ENCODE measurements around the gene PPP1R12B.
"Not testable (repeated sequence)": the region's sequence is repeated elsewhere in the genome, so short reads cannot be mapped to it uniquely, and the experiment has no call there.

The PPP1R12B gene

GRCh38 chr1:202620036-202620435, 271.5 kb downstream of the PPP1R12B start:
- DNase-seq = not testable (repeated sequence)

GRCh38 chr1:202621446-202621845, 272.9 kb downstream of the PPP1R12B start:
- DNase-seq = no peak

DNA sequence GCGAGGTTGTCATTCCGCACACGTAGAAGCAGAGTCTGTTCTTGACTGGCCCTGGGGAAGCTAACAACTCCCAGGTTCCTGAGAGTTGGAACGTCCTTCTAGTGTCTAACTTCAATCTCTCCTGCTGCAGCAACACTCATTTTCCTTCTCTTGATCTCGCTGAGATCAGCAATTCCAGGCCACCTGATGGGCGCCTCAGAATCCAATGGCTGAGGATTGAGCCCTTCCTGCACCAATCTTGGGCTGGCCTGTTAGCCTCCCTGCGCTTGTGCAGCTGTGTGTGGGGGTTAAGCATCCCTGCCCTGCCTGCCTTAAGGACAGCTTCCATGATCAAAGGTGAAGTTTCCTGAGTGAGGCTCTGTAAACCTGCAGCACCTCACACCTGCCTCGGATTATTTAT, 273.9 kb downstream of the PPP1R12B start:
- DNase-seq = no peak

- no peak for DNase-seq
Observed at GRCh38 chr1:202623075-202623474, 274.6 kb downstream of the PPP1R12B start.

DNA sequence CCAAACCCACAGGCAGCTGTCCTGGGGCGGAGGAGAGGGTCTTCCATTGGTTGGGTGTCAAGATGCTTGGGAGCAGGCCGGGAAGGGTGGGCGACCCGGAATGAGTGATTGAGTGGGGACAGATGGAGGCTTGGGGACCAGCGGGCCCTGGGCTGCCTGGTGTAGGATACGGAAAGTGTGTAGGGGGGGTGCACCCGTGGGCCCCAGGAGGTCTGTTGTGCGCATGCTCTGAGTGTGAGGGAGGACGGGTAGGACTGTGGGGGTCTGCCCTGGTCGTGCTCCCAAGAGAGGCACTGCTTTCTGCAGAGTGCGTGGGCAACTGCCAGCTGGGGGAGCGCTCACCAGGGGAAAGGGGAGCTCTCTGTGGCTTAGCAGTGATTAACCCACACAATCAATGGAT, 275.0 kb downstream of the PPP1R12B start:
- not testable (repeated sequence) for DNase-seq

- DNase-seq = no peak
Observed at GRCh38 chr1:202624088-202624780, 275.7 kb downstream of the PPP1R12B start.

GRCh38 chr1:202624781-202625108, 276.2 kb downstream of the PPP1R12B start:
- no peak for DNase-seq

DNA sequence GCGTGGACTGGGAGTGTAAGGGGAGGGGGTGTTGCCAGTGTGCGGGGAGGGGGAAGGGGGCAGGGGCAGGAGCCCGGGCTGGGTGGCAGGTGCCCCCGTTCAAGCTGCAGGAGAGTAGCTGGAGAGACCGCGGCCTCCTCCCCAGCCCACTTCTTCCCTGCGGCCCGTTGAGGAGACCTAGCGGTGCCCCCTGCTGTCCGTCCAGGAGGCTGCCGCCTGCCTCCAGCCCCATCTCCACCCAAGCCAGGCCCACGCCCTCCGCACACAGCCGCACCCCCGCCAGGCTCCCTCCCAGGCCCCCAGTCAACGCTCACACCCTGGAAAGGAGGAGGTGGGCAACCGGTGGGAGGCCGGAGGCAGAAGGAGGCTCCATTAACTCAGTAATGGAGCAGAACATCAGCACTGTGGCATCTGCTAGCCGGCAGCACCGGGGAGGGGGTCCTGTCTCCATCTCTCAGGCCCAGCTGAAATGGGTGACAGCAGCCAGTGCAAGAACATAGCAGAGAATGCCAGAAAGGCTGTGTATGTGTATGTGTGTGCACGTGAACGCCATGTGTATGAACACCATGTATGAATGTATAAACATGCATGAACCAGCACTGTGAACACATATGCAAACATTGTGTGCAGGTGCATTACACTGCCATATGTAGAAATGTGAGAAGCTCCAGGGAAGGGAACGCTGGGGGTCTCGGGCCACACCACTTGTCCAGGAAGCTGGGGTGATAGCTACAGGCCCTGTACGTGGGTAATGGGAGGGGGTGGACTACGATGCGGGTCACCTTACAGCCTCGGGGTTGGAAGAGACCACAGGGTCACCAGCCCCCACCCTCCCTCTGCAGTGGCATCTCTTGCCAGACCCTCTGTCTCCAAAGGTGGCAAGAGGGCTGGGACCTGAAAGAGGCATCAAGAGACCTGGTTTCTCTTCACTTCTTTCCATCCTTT, 277.2 kb downstream of the PPP1R12B start:
- DNase-seq = no peak

GRCh38 chr1:202627036-202627435, 278.5 kb downstream of the PPP1R12B start:
- DNase-seq = not testable (repeated sequence)

GRCh38 chr1:202627841-202628565, 279.5 kb downstream of the PPP1R12B start:
- DNase-seq = no peak

GRCh38 chr1:202628646-202629215, 280.2 kb downstream of the PPP1R12B start:
- DNase-seq = no peak

DNA sequence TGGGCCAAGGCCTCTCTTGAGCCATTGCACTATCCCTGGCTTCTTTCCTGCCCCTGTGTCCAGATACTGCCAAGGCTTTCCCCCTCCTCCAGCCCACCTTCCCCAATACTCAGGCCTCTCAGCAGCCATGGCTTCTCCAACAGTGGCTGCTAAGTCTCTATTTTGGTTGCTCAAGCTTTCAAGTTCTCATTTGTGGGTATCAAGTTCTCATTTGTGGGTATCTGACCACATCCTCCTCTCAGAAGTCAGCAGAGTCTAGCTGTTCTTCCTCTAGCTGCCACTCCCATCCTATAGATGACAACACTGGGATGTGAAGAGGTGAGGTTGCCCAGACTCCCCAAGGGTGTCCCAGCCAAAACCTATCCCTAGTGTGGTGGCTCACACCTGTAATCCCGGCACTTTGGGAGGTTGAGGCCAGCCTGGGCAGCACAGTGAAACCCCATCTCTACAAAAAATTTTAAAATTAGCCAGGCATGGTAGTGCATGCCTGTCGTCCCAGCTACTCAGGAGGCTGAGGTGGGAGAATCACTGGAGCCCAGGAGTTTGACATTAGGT, 280.8 kb downstream of the PPP1R12B start:
- not testable (repeated sequence) for DNase-seq

- DNase-seq = not testable (repeated sequence)
Observed at GRCh38 chr1:202630096-202630495, 281.6 kb downstream of the PPP1R12B start.

DNA sequence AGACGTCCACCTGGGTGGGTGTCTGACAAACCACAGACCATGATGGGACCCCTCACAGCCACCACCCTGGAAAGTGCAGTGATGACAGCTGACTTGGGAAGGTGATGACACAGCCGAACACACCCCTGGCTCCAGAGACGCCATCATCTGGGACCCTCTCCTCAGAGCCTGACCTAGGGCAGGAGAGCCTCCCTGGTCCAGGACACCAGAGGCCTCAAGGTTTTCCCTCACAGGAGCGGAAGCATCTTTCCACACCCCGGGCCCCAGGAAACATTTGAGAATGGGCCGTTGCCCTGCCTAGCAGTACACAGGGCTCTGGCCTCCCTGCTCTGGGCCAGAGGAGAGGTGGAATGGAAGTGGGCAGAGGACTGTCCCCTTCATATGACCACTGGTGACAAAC, 282.0 kb downstream of the PPP1R12B start:
- no peak for DNase-seq

DNA sequence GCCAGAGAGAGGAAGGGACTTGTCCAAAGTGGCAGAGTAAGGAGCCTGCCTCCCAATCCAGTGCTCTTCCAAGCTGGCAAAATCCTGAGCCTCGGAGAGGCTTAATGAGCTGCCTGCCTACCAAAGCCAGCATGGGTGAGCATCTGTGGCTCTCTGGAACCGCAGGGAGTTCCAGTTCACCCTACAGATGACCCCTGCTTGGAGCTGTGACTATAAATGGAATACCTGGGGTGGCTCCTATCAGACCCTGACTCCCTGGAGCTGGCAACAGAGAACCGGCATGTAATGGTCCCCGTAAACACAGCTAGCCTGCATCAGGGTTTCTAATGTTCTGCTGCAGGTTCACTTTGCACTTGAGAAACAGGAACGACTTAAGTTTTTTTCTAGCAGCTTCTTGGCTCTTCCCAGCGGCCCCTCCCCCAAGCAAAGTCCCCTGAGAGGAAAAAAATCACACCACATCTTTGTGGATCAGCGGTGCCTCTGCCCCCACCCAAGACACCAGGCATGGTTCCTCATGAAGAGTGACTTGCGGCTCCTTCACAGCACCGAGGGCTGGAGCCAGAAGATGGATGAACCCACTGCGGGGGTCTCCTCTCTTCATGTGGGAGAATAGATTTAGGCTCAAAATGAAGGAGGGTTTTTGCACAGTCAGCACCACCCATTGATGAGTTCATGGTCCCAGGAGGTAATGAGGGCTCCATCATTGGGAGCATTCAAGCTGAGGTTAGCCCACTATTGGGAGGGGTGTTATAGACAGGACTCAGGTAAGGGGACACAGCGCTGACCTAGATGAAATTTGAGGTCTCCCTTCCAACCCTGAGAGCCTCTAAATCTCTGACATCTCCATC, 282.8 kb downstream of the PPP1R12B start:
- DNase-seq = no peak

DNA sequence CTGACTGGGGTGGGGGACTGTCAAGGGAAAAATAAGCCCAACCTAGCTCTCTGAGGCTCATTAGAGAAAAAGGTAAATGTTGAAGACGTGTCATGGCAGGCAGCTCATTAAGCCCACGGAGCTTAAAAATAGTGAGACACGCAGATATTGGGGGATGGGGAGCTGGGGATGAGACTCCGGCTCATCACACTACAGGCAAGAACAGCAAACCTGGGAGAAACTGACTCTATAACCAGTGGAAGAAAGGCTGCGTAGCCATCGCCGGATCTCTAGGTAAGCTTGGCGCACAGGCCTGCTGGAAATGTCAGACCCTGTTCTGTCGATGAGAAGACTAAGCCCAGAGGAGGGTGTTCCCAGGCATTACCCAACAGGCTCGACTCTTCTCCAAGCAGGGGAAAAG, 283.7 kb downstream of the PPP1R12B start:
- no peak for DNase-seq

DNA sequence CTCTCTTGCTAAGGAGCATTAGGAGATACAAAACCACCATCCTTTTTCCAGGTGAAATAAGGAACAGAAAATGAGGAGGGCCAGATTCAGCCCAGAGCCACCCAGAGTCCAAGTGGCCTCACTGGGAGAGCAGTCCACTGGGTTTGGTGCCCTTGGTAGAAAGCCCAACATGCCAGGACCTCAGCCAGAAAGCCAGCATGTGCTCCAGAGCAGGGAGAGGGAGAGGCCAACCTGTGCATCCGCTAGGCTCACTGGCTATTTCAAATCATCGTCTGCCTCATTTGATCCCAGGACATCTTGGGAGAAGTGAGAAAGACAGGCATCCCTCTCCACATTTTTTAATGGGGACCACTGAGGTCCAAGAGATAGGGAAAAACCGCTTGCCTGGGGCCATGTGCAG, 287.7 kb downstream of the PPP1R12B start:
- DNase-seq = not testable (repeated sequence)

DNA sequence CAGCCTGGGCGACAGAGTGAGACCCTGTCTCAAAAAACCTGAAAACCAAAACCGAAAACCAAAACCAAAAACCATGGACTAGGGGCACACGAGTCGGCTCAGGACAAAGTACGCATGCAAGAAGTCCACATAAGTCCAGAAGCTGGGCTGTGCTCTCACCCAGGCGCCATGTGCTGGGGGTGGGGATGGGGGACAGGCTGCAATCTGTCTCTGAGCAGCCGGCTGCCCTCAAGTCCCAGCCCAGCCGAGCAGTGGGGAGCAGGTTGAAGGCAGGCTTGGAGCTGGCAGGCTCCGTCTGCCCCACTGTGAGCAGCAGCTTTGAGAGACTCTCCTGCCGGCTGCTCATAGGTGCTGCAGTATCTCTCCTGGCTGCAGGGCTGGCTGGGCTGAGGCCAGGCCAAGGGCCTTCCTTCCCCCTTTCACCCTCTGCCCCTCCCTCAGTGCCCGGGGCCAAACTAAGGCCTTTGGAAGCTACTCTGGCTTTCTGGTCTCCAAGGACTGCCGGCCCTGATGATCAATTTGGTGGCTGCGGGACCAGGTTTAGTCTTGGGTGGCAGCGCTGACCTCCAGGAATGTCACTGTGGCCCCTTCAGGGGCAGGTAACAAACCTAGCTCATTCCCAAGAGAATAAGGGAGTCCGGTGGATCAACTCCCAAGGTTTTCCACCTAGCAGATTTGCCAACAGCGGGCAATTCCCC, 289.0 kb downstream of the PPP1R12B start:
- DNase-seq = not testable (repeated sequence)

GRCh38 chr1:202638019-202638700, 289.7 kb downstream of the PPP1R12B start:
- DNase-seq = no peak

GRCh38 chr1:202638701-202639305, 290.3 kb downstream of the PPP1R12B start:
- DNase-seq = not testable (repeated sequence)

Measured in GOT3 (cell line).